Left cardiac atrium (tissue), 4 donors: ENCODE data around the gene CCDC186. TPM values are rescaled to one million over a fixed set of nuclear protein-coding genes. Genes with fewer than 3 reads are reported as not detected.

Source experiments
- ATAC-seq, 2 donors: fragments of 200-7000 bp; cut with Tn5 transposase; one replicate each; pipeline ENCODE4 v1.9.1; 2020; ENCODE audit warnings: mild to moderate bottlenecking in 2 of 2, moderate library complexity in 2 of 2
- DNase-seq: peaks from one replicate; pipeline ENCODE4 v3.0.0-alpha.2; 2020
- intact Hi-C, 2 donors: fragments of 100-400 bp; cut with DNase I; formaldehyde crosslinking; loops; one replicate each; pipeline versions ENCODE4 v1.14.1 to v1.15.1; 2022 to 2023
- total RNA-seq, 2 donors: library from RNA; stranded (reverse); fragmentation: NEBNext Ultra II Directional; extraction: Animal tissue kit (Norgen Biotek cat#: 25700); gene quantifications; one replicate each; pipeline ENCODE4 v1.2.1, GENCODE V29; 2021
- donor health status: DM: no; HTN: yes; CAD: no.
- donor health status: DM: no; HTN: yes; CAD: no; lungs with severe emphysema.
- donor health status: DM: yes; HTN: yes; CAD: no.
- donor health status: Dilated cardiomyopathy.

CCDC186 gene
- total RNA-seq, 2 donors from 2014 or later, result 17.9 to 24.3 TPM

GRCh38 chr10:114131094-114131493 lies 42.9 kb downstream of the CCDC186 start:
- no peak for ATAC-seq
- no peak for DNase-seq
- intact Hi-C loops, result no loop called here

- intact Hi-C loops, result no loop called here
- no peak for DNase-seq
- ATAC-seq, result no peak
These were observed 53.0 kb downstream of the CCDC186 start for GRCh38 chr10:114121031-114121430.

GRCh38 chr10:114118514-114118913 lies 55.5 kb downstream of the CCDC186 start:
- ATAC-seq, result peak in 1 of 2 donors; percentile 36
- DNase-seq, result no peak
- intact Hi-C loops, result no loop called here

GRCh38 chr10:114117728-114118127 lies 56.3 kb downstream of the CCDC186 start:
- DNase-seq (no peak), ATAC-seq (no peak)
- intact Hi-C loops, result no loop called here

GRCh38 chr10:114115661-114116445 lies 58.1 kb downstream of the CCDC186 start:
- DNase-seq (no peak), ATAC-seq (no peak)
- intact Hi-C loops, result no loop called here

- no peak for DNase-seq
- intact Hi-C loops, result loop anchor here in 1 of 2 donors (5.0 kb wide), 1 partner anchor 403 kb away; no protein-coding TSS in a partner anchor
- ATAC-seq, result no peak
These were observed 63.6 kb downstream of the CCDC186 start for GRCh38 chr10:114110174-114110972.

- ATAC-seq (peak; percentile 57 to 66), DNase-seq (no peak)
- intact Hi-C loops, result loop anchor here (2.0 to 5.0 kb wide), 2 partner anchors 304 to 306 kb away; no protein-coding TSS in a partner anchor
These were observed 70.7 kb downstream of the CCDC186 start for GRCh38 chr10:114103284-114103683.

- ATAC-seq (no peak), DNase-seq (no peak)
- intact Hi-C loops, result loop anchor here (2.0 to 5.0 kb wide), 2 partner anchors 303 to 305 kb away; no protein-coding TSS in a partner anchor
These were observed 71.7 kb downstream of the CCDC186 start for GRCh38 chr10:114102256-114102655.

GRCh38 chr10:114100848-114101741 lies 72.9 kb downstream of the CCDC186 start:
- ATAC-seq (peak; percentile 39 to 70), DNase-seq (peak; percentile 61)
- intact Hi-C loops, result loop anchor here in 1 of 2 donors (5.0 kb wide), 1 partner anchor 304 kb away; no protein-coding TSS in a partner anchor

- DNase-seq, result no peak
These were observed 77.1 kb downstream of the CCDC186 start for GRCh38 chr10:114096864-114097263.

GRCh38 chr10:114095559-114096337 lies 78.3 kb downstream of the CCDC186 start:
- intact Hi-C loops, result no loop called here
- DNase-seq (no peak), ATAC-seq (no peak)

More at GRCh38 chr10:114096864-114097263, 77.1 kb downstream of the CCDC186 start:
- intact Hi-C loops, result no loop called here
- no peak for ATAC-seq

GRCh38 chr10:114094795-114095194 lies 79.2 kb downstream of the CCDC186 start:
- intact Hi-C loops, result no loop called here

GRCh38 chr10:114087655-114088054 lies 86.3 kb downstream of the CCDC186 start:
- no peak for ATAC-seq
- DNase-seq, result no peak
- intact Hi-C loops, result no loop called here

More at GRCh38 chr10:114094795-114095194, 79.2 kb downstream of the CCDC186 start:
- ATAC-seq, result no peak
- DNase-seq, result no peak

- intact Hi-C loops, result no loop called here
These were observed 86.7 kb downstream of the CCDC186 start for GRCh38 chr10:114087255-114087654.

GRCh38 chr10:114084215-114084614 lies 89.8 kb downstream of the CCDC186 start:
- intact Hi-C loops, result no loop called here
- DNase-seq (no peak), ATAC-seq (no peak)

More at GRCh38 chr10:114087255-114087654, 86.7 kb downstream of the CCDC186 start:
- DNase-seq, result no peak
- ATAC-seq, result no peak

- ATAC-seq (no peak), DNase-seq (no peak)
- intact Hi-C loops, result no loop called here
These were observed 91.0 kb downstream of the CCDC186 start for GRCh38 chr10:114083040-114083439.

- intact Hi-C loops, result no loop called here
- no peak for ATAC-seq
- no peak for DNase-seq
These were observed 92.0 kb downstream of the CCDC186 start for GRCh38 chr10:114081911-114082583.

- no peak for DNase-seq
- no peak for ATAC-seq
- intact Hi-C loops, result no loop called here
These were observed 94.6 kb downstream of the CCDC186 start for GRCh38 chr10:114079421-114079820.
